ENCODE data around the gene NT5DC4.

- TF ChIP-seq CTCF (IDR thresholded peaks at IDR 0.05), result no peak
- TF ChIP-seq POLR2A (IDR thresholded peaks at IDR 0.05), result no peak
These were observed 33.7 kb downstream of the NT5DC4 start for GRCh38 chr2:112754564-112754963.

All from body of pancreas (tissue), 4 donors.